GM12873 (cell line): ENCODE results near the gene SMIM41.

ENCODE experiments used
- TF ChIP-seq, protein P1 (sequence below): IDR thresholded peaks from 2 replicates; pipeline ENCODE4 v1.5.1; 2012; ENCODE audit warnings: low read depth, mild to moderate bottlenecking, moderate library complexity, low read length, control low read depth; ENCODE audit not compliant: insufficient read depth; ENCODE audit errors: missing control alignments

Gene SMIM41

DNA sequence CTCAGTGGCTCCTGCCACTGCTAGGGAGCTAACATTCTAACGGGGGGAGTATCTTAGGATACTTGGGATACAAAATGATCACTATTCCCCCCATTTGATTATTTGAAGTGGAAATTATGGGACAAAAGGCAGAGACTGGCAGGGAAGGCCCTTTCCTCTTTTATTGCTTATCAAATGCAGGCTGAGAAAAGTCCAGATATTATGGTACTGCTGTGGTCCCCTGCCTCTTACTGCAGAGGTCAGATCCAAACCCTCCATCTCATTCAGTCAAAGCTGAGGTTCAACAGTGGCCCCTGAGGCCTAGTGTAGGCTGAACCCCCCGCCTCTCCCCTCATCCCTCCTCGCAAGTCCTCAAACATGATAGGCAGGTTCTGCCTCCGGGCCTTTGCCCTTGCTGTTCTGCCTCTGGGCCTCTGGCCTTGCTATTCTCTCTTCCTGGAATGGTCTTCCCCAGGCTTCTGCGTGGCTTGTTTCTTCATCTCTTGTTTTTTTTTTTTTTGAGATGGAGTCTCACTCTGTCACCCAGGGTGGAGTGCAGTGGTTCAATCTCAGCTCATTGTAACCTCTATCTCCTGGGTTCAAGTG, 78.2 kb downstream of the SMIM41 start:
- TF ChIP-seq, protein P1, sequence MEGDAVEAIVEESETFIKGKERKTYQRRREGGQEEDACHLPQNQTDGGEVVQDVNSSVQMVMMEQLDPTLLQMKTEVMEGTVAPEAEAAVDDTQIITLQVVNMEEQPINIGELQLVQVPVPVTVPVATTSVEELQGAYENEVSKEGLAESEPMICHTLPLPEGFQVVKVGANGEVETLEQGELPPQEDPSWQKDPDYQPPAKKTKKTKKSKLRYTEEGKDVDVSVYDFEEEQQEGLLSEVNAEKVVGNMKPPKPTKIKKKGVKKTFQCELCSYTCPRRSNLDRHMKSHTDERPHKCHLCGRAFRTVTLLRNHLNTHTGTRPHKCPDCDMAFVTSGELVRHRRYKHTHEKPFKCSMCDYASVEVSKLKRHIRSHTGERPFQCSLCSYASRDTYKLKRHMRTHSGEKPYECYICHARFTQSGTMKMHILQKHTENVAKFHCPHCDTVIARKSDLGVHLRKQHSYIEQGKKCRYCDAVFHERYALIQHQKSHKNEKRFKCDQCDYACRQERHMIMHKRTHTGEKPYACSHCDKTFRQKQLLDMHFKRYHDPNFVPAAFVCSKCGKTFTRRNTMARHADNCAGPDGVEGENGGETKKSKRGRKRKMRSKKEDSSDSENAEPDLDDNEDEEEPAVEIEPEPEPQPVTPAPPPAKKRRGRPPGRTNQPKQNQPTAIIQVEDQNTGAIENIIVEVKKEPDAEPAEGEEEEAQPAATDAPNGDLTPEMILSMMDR: no peak
